Activated effector memory CD4-positive, alpha-beta T cell treated with Interleukin-2 at 50 U/mL for 16 hours (primary cell): ENCODE measurements around the gene LRP1B.

ENCODE experiments used
- DNase-seq: peaks from one replicate; pipeline ENCODE4 v3.0.0-alpha.2; 2020

Gene LRP1B

DNA sequence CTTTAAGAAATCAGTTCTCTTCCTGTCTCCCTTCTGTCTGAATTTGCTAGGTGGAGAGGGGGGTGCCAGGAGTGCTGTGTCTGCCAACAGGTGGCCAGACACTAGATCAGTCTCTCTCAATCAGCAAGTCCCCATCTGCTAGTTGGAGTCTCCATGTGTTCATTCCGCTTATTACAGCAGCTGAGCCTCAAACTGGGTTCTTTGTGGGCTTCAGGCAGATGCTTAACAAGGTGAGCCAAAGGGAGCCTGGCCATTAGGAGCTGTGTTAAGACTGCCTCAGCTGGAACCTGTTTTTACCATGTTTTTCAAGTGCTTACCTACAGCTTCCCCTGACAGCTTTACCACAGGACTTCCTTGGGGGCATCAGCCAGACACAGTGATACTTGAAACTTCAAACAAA lies 401.9 kb downstream of the LRP1B start:
- DNase-seq, result no peak

DNA sequence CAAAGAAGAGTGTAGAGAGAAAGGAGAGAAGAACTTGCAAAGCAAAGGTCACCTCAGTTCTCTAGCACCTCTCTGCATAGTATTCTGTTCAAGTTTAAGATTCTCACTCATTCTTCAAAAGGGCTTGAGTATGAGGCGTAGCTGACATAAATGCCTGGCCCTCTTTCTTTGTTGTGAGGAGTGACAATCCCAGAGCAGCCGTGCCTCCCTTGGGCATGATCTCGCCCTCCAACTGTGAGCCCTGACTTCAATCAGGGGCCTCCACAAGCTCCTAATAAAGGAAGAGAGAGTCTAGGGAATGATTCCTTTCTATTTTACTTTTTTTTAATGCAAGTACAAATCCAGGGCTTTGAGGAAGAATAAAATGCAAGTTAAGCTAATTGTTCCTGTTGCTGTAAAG lies 402.7 kb downstream of the LRP1B start:
- DNase-seq, result no peak

DNA sequence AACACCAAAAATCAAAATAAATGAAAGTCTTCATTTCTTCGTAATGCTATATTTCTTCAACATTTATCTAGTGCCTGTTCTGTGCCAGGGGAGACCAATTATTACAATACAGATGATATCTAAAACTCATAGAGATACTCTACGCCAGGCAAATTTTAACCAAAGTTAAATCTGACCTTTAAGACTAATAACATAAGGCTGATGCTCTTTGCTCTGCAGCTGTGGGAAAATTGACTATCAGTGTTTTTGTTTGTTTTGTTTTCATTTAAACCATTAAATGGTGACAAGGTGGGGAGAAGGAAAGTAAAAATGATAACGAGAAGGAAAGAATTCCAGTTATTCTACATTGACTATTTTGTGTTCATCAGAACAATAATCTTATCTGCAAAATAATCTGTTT lies 406.4 kb downstream of the LRP1B start:
- DNase-seq, result no peak

DNA sequence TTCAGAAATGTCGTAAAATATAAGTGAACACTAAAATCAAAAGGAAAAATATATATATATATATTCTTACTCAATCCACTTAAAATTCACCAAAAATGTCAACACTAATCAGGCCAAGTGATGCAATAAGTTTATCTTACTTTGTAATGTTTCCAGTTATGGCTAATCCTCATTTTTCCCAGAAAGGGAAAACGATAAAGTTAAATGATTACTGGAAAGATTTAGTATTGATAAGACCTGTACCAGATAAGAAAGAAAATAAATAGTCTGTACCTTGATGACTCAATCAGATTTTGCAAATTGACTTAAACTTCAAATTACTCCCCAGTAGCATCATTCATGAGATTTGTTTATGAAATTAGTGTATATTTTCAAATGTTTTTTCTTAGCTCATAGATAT lies 407.0 kb downstream of the LRP1B start:
- DNase-seq, result no peak

DNA sequence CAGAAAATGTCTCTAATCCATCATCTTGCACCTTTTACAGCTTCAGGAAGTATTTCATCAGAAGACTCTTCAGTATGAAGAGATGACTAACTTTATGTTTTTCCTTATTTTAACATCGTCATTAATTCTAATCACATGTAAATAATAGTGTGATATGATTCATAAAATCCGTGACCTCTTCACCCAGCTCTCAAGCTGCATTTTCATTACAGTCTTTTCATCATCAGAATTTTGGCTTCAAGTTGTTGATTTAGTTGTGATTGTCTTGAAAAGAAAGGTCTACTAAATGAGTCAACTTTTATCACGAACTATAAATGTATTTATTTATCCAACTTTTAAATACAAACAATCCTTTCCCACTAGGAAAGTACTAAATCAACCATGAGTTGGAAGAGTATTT lies 410.3 kb downstream of the LRP1B start:
- DNase-seq, result no peak

DNA sequence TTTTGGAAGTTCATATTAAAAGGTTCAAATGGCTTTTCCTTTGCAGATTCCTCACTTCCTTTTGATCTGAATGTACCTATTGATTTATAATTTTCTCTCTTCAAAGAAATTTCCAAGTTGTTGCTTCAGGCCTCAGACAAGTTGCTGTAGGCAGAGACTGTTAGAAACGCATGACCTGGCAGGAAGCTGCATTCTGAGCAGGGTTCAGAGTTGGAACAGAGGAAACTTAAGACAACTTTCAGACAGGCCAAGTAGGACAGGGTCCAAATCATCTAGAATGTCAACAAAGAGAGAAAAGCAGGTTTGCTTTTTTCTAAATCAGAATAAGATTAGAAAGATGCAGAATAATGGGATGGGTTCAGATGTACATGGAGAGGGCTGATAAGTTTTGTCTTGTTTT lies 416.3 kb downstream of the LRP1B start:
- DNase-seq, result no peak

DNA sequence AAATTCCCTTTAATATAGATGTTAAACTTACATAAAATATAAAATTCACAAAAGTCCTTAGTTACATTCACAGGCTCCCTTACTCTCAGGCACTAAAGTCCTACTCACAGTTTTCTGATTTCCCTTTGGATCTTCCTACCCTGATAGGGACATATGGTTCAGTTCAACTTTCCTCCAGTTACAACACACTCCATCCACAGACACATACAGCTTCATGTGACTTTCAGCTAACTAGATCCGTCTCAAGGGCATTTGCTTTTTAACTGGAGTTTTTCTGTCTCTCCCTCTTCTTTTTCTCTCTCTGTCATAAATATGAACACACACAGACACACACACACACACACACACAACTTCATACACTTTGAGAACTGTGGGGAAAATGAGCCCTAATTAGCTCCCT lies 419.2 kb downstream of the LRP1B start:
- DNase-seq, result no peak

DNA sequence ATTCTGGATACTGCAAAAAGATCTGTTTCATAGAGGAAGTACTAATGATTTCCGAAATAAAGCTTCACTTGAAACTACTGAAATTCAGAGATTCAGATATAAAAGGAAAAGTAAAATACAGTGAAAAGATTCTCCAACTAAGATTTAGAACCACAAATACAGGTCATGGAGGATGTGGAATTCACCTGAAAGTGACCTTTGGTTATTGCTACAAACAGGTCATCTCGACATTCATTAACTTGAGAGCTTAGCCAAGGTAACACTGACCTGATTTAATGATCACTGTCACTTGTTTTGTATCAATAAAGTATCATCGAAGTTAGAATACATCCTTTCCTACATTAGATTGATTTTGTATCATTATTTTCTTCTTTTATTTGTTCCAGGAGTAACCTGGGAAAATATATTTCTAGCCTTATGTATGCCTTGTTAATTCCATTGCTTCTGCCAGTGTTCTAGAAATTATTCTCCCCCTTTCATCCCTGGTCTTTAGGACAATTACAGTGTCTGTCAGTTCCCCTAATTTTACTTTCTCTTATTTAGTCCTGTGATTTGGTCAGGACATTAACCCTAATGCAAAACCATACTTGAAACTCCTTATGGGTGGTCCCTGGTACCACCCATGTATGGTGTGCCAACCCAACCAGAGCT lies 420.1 kb downstream of the LRP1B start:
- DNase-seq, result no peak

DNA sequence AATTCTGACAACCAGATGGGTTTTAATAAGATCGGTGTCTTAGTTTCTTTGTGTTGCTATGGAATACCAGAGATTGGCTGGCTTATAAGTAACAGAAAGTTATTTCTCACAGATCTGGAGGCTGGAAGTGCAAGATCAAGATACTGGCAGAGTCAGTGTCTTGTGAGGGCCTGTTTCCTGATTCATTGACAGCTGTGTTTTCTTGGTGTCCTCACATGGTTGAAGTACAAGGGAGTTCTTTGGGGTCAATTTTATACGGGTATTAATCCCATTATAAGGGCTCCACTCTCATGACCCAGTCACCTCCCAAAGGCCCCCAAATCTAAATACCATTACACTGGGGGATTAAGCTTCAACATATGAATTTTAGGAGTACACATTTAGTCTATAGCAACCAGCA lies 421.1 kb downstream of the LRP1B start:
- DNase-seq, result no peak

DNA sequence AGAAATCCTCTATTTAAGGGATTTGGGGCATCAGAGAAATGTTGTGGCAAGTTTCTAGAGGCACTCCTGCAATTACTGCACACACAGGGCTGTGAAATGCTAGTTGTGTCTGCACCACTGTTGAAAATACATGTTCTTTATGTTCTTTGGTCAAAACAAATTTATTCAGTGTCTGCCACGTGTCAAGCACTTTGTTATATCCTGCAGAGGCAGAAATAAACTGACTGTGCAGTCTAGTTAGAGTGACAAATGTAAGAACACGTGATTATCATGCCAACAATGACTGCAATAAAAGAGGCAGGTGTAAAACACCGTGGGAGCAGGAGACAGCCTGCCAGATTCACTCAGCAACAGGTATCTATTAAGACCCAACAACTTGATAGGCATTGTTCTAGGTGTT lies 423.3 kb downstream of the LRP1B start:
- DNase-seq, result no peak

DNA sequence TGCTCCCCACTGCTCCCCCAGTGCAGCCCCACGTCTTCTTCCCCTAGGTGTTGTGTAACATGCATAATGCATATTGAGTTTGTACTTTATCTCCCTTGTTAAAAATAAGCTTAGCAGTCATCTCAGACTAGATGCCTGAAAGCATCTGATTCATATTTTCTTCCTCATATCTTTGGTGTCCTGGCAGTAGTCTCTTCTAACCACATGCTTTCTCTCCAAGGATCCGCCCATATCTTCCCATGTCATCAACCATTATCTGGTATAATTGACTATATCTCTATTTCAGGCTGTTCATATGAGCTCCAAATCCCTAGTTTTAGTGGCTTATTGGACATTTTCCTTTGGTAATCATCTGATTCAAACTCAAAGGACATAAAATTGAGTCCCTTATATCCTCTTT lies 426.3 kb downstream of the LRP1B start:
- no peak for DNase-seq

DNA sequence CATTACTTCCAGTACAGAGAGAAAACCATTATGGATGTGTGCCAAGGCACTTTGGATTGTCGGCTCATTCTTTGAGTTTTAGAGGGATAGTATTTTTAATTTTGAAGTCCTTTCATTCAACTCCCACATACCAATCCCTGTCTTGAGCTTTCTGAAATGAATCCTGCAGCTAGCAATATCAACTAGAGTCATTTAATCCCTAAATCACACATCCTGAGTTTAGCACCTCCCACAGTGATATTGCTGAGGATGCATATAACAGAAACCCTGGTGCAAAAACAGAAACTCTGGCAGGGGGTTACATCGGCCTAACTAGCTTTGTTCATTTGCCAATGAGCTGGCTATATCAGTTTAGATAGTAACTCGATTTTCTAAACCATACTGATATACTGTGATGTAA lies 427.3 kb downstream of the LRP1B start:
- DNase-seq, result no peak

DNA sequence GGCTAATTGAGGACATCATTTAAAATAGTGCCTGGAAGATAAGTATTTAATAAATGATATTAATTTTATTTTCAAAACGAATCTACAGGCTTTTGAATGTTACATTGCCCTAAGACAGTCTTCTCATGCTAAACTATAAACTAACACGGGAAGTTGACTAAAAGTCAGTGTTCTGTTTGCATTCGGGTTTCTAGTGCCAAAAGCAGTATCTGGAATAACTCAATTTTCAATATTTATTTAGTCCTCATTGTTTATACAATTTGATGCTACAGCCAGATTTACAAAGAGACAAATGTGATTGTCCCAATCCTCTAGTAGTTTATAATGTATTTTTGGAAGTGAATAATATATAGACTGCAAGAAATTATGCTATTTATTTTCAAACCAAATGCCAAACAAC lies 429.2 kb downstream of the LRP1B start:
- no peak for DNase-seq

DNA sequence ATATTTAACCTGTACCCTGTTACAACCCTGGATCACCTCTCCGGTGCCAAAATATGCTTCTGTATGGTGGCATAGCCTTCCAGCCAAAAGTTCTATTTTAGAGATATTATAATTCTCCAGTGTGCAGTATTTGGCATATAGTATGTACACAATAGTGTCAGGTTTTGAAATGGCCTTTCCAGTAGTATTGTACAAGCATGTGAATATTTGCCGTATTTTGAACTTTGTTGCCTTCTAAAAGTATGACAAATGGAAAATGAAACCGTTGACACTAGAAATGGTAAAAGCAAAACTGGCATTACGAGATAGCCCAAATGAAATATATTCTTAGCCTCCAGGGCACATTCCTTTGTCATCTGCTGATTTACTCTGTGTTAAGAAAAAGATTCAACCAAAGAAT lies 431.2 kb downstream of the LRP1B start:
- no peak for DNase-seq

DNA sequence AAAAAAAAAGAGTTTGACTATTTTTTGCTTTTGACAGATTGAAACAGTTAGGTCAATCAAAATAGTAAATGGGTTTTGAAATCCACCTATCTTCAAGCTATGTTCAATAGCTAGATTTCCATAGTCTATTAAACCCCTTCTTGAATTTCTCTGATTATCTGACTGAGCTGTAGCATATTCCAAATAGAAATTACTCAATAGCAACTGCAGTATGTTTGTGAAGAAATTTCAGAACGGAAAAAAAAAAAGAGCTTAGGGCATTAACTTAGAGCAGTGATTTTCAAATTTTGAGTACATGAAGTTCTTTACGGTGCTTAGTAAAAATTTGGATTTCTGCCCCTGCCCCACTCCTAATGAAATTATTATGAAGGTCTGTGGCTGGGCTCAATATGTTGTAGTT lies 432.3 kb downstream of the LRP1B start:
- no peak for DNase-seq

DNA sequence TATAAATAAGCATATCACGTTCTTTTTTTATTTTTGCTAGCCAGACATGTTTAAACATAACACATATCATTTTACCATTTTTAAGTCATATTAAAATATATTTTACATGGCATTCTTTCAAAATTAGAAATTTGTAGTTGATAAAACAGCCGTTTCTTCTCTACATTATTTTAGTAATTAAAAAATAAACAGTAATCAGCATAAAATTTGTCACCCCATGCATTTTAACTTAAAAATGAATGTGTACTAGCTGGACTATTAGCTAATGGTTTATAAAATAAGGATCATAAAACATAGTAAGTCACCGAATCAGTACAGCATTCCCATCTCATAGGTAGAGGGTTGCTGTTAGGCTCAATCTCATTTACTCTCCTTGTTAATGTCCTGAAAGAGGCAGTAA lies 433.8 kb downstream of the LRP1B start:
- DNase-seq, result no peak

DNA sequence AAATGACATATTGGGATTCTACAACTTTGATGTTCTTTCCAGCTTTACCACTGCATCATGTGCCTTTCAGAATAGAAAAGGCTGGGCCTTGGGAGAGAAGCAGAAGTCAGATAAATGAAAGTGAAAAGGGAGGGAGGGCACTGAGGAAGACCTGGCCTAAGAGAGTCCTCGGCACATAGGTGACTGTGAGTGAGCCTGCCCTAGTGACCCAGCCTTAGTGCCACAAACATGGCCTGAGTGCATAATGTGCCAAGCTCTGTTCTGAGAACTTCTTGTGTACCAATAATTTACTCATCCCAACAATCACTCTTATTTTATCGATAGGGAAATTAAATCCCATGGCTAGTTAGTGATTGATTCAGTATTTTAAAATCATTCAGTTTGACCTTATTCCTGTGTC lies 436.6 kb downstream of the LRP1B start:
- DNase-seq, result no peak

DNA sequence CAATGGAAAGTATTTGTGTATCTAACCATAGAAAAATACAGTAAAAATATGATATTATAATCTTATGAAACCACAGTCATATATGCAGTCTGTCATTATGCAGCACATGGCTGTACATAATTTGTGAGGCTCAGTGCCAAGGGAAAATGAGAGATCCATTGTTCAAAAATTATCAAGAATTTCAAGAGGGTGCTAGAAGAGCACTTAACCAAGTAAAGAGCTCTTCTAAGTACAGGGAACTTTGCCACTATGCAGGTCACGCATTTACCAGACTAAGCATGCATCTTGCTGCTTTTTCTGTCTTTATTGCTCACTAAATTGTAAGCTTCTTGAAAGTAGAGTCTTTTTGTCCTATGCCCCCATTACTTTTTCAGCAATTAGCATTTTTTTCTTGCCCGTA lies 438.0 kb downstream of the LRP1B start:
- no peak for DNase-seq

DNA sequence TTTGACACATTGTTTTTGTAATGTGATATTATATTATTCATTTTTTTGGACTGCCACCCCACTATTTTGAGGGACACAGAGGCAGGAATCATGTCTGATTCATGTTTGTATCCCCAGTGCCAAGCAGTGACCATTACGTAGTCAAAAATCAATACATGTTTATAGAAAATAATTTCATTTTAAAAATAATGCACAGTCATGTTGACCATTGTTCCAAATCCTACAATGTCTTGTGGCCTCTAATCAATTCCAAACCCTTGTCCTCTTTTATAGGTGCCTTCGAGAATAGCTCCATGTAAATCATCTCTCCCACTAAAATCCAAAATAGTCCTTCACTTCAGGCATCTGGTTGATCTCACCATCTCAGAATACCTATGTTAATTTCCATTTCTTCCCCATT lies 454.7 kb downstream of the LRP1B start:
- no peak for DNase-seq

DNA sequence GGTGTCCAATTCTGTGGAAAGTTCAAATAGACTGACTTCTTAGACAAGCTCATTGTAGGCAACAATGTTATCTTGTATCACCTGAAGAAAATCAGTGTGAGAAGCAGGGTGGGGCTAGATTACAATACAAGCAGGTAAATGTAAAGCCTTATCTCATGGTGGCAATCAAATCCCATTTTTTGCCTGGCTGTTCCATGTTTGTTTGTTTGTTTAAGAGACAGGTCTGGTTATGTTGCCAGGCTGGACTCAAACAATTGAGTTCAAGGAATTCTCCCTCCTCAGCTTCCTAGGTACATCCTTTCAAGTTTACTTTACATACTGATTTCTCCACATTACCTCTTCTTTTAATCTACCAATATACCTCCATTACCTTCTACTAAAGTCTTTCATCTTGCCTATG lies 464.6 kb downstream of the LRP1B start:
- no peak for DNase-seq

DNA sequence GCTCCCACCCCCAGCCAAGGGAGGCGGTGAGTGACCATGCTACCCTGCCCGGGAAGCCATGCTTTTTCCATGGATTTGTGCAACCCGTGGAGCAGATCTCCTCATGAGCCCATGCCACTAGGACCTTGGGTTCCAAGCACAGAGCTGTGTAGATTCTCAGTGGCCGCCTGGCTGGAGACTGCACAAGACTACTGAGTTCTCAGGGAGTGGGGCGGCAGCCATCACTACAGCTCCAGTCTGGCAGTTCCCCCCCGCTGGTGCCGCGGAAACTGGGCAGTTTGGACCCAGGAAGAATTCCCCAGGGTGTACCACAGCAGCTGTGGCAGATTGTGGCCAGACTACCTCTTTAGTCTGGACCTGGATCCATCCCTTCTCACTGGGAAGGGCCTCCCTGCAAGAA lies 470.6 kb downstream of the LRP1B start:
- DNase-seq, result no peak

DNA sequence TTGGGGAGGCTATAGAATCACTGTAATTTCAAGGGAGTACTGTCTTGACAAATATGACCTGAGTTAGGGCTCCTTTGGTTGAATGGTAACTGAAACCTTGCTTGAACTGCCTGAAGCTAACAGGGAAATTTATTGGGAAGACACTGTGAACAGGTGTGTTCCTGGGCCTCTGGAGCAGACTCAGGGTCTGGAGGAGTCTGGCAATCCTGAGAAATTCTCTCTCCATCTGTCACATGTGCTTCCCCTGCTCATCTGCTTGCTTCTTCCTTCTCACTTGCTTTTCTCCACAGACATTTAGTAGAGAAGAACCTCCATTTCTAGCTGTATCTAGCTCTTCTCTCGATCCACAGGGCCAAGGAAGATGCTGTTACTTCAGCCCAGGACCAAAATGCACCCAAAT lies 476.5 kb downstream of the LRP1B start:
- no peak for DNase-seq

DNA sequence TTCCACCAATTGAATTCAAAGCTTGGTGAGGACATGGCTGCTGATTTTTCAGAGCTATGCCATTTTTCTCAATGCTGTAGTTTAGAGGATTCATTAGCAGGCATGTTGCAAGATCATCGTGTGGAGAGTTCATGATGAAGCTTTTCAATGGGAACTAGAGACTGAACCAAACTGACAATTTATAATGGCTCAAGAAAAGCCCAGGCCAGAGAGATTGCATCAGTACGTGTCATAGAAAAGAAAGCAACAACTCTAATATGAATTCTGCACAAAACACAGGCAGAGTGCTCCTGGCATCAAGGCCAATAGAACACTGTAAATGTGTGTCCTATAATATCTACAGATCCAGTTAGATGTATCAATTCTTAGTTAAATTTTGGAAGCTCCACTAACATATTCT lies 477.6 kb downstream of the LRP1B start:
- no peak for DNase-seq

DNA sequence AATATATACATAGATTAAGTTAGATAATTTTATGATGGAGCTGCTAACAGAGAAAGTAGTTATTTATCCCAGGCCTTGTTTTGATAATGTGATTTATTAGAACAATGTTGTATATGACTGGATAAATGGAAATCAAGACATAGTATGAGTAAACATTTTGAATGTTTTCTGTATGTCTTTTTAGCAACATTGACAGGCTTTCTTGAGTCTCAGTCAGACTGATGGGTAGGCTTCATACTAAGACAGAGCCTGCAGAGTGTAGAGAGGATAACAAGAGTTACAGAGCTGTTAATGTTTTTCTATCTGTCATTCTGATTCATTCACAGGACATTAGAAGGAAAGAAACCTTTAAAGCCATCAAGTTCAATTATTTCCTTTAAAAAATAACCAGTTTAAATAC lies 478.5 kb downstream of the LRP1B start:
- no peak for DNase-seq

DNA sequence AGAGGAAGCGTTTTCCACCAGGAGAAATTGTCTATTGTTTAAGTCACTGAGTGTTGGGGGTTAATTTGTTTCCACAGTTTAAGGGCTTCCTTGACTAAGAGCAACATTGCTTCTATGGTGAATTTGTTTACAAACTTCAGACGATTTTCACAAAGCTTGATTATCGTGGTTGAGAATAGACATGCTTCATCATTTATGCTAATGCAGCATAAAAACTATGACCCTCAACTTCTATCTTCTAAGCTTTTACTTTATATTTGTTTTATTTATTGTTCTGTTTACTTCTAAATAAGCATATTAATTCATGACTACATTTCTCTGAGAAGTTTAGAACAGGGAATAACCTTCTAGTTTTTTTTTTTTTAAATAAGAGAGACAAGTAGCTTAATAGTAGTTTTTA lies 483.5 kb downstream of the LRP1B start:
- no peak for DNase-seq

DNA sequence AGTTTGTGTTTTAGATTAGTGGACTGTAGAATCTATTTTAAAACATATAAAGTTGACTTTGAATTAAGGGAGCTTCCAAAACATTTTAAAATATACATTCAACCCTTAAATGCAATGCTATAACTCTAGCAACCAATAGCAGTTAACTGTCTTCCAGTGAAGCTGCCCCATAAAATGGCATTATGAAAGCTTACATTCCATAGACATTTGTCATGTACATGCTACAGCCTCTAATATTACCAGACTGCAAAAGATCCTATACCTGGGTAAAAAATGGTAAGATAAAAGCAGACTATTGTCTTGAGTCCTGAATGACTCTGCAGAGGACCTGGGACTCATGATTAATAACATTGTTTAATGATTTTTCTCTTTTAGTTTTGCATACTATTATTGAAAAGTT lies 489.4 kb downstream of the LRP1B start:
- no peak for DNase-seq
